Jurkat, Clone E6-1 (cell line): ENCODE measurements around the gene TMEM208.

Source experiments
- DNase-seq: peaks from one replicate; pipeline ENCODE4 v3.0.0-alpha.2; 2011; ENCODE audit warnings: low read depth, low spot score
- H3K4me3 ChIP-seq: 2 replicates; pipeline ENCODE4 v1.5.1; 2011; ENCODE audit warnings: mild to moderate bottlenecking, low read length, control low read depth, moderate library complexity

Gene TMEM208

DNA sequence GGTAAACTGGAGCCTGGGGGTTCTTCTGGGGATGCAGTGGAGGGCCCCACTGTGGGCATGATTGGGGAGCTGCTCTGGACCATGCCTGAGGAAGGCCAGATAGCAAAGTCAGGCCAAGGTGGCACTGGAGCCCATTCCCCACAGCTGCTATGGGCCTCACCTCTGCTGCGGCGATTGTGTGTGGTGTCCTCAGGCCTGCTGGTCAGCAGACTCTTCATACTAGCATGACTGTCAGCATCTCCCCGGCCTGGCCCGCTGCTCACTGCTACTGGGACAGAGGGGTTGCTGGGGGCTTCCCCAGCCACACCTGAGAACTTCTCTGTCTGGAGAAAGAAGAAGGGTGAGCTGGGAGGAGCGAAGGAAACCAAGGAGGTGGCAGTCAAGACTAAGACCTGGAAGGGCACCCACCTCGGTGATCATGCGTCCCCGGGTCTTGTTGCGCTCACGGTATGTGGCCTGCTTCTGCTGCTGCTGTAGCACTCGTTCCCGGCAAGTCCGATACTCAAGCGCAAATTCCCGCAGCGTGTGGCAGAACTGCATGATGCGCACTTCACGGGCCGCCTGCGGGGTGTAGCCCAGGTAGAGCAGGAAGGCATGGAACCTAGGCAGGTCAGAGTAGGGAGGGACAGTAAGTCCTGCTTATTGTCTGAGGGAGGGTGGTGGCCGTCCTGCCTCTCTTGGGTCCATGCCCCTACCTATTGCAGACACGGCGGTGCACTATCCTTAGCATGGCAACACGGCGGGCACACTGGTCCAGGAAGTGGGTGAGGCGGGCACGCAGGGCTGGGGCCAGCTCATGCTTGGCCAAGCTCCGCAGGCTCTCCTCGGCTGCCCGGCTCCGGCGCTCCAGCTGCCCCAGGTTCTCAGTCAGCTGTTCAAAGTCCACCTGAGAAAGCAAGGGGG lies 3.2 kb downstream of the TMEM208 start:
- no peak for DNase-seq
- no peak overlapping the region for H3K4me3 ChIP-seq

DNA sequence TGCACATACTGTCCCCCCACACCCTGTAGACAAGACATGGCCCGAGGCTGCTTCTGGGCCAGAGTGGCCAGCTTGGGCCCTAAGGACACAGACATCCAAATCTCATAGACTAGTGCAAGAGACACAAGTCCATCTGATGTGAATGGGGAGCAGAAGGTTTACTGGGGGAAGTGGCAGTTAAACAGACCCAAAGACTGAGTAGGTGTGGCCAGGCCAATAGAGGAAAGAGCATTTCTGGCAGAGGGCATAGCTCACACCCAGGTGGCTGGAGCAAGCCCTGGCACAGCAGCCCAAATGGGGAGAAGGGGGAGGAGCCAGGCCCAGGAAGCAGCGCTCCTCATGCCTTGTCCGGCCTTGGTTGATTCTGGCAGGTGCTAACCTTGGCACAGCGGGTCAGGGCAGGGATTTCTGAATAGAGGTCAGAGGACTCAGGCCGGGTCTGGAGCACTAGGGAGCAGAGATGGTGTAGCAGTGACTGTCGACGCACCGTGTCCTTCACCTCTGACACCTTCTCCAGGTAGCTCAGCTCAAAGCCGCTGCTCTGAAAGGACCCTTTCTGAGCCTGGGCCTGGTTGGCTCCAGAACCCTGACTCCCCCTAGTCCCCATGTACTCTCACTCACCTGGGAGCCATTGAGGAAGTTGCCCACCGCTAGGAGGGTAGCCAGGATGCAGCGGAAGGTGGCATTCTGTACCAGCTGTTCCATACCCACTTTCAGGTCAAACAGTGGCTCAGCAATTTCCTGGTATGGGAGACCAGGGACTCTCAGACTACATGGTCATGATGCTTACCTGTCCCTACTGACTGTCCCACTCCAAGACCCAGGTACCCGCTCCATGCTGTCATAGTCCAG lies 4.1 kb downstream of the TMEM208 start:
- DNase-seq, result no peak
- H3K4me3 ChIP-seq, result no peak overlapping the region

DNA sequence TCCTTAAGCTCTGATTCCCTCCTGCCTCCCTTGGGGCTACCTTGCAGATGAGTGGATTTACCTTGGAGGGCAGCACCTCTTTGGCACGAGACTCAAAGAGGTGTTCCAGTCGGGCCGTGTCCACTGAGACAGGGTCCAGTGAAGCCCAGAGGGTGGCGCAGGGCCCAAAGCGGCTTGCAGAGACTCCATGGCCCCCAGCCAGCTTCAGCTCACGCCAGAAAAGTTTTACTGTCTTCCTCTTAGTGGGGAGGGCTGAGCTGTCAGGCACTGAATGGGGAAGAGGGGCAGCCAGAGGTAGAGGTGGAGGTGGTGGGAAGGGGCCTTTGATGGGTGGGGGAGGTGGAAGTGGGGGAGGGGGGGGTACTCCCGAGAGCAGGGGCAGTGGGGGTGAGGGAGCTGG lies 6.7 kb downstream of the TMEM208 start:
- DNase-seq, result no peak
- no peak overlapping the region for H3K4me3 ChIP-seq

DNA sequence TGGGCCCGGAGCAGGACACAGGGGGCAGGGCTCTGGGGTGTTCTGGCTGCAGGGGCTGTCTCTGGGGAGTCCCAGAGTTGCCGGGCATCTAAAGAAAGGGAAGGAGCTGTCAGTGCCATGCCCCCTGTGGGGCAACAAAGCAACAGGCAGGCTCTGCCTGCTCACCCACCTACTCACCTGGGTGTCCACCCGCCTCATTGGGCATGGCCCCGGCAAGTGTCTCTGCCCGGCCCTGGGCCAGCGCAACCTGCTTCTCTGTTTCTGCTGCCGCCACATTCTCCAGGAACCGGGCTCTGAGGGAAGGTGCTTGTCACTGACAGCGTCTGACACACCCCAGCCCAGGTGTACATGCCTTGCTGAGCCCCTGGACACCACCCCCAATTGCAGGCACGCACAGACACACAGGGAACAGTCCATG lies 7.3 kb downstream of the TMEM208 start:
- H3K4me3 ChIP-seq, result no peak overlapping the region
- DNase-seq, result no peak

DNA sequence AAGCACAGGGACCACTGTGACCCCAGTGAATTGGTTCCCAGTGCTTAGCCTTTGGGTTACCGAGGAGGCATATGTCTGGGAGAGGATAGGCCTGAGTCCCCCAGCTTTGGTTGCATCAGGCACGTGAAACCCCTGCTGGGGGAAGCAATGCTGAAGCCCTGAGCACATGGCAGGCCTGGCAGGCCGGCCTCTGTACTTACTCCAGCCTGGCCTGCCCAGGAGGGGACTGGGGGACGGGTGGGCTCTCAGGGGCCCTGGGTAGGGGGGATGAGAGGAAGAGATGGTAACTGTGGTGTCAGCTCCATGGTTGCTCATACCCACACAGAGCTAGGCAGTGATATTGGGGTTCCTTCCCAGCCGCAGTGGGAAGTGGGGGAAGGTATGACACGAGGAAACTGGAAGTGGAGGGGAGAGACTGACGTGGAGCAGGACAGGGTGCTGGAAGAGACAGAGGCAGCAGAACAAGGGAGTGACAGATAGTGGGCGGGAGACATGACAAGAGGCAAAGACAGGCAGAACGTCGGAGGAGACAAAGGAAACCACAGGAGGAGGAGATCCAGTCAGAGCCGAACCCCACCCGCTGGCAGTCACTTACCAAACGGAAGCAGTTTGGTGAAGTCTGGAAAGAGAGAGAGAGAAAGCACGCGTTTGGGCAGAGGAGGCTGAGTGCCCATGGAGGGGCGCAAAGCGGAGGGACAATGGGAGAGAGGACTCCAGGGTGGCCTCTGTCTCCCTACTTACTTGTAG lies 9.1 kb downstream of the TMEM208 start:
- H3K4me3 ChIP-seq, result peak overlapping the region; percentile 65
- DNase-seq, result peak; percentile 94

DNA sequence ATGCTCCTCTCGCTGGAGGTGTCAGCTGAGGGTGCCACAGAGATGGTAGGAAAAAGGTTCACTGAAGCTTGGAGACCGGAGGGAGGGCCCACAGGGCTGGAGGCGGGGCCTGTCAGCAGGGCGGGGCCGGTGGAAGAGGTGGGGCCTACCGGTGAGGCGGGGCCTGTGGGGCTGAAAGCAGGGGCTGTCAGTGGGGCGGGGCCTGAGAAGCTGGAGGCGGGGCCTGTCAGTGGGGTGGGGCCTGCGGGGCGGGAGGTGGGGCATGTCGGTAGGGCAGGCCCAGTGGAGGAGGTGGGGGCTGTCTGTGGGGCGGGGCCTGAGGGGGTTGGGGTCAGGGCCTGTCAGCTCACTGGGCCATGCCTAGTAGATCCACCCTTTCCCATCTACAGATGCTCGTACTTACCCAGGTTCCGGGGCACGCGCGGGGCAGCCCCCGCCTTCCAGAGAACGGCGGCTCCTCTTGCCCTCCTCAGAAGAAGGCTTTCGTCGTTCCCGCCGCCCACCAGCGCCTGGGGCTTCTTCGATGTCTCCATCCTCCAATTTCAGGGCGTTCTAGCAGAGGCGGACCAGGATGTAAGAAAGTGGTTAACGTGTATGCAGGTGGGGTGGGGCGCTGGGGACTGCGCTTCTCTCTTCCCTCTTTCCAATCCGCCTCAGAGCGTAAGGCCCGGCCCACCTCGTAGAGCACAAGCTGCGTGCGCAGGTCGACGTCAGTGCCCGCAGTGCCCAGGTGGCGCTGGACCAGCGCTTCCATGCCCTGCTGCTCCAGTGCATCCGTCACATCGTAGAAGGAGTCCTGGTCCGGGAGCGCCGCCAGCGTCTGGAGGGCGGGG lies 9.8 kb downstream of the TMEM208 start:
- DNase-seq, result peak; percentile 81
- H3K4me3 ChIP-seq, result peak overlapping the region; percentile 65

DNA sequence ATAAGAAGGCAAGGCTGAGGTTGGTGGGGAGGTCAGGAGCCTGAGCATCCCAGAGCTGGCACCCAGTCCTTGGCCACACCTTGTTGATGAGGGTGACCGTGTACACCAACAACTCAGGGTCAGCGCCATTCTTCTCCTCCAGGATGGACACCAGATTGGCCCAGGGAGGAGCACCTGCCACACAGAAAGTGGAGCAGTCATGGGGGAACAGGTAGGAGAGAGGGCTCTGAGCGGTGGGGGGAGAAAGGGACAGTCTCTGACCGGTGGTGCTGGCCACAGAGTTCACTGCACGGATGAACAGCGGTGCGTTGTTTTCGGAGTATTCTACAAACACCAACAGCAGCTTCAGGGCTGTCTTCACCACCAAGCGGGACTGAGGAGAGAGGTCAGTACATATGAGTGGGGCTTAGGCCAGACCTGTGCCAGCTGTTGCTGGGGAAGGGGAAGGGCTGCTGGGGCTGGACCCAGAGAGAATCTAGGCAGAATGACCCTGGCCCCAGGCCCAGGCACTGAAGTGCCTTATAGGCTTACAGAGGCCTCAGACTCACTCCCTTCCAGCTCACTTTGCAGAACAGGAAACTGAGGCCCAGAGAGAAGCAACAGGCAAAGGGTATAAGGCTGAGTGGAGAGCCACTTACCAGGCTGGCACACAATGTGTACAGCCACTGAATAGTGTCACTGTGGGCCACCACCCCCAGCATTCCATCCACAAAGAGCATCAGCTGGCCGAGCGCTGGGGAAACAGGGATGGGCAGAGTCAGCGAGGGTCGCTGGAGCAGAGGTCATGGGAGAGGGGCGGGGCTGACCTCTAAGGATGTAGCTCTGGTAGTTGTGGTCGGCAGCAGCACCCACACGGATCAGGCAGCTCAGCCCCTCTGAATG lies 10.7 kb downstream of the TMEM208 start:
- H3K4me3 ChIP-seq, result no peak overlapping the region
- no peak for DNase-seq

DNA sequence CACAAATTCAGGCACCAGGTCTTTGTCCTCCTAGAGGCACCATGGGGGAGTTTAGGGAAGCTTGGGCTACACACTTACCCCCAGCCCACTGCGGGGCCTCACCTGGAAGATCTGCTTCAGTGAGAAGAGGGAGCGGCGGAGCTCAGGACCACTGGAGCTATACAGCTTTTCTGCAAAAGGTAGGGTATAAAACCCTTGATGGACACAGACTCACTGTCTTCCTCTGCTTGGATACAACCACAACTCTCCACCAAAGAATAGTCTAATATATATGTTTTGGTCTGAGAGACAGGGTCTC lies 11.3 kb downstream of the TMEM208 start:
- no peak overlapping the region for H3K4me3 ChIP-seq
- DNase-seq, result no peak

DNA sequence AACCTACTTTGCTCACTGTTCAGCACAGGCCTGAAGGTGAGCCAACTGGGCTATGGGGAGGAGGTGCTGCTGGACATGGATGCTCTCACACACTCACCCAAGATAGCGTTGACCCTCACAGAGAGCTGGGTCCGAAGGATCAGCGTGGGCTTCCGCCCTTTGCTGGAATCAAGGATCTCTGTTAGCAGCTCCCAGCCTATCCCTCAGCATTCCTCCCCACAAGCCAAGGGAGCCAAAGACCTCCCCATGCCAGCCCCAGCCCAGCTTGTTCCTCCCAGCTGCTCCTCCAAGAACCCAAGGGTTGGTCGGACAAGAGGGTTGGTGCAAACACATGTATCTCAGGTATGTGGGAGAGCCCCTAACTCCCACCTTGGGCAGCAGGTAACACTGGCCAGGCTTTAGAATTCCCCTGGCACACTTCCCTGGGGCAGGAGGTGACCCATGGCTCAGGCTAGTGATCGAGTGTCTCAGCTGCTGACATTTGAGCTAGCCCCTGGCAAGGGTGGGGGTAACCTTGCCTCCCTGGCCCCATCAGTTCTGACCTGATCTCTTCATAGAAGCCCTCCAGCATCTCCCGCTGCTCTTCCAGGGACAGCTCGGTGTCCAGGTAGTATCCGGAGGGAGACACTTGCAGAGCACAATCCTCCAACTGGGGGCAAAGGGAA lies 12.0 kb downstream of the TMEM208 start:
- no peak overlapping the region for H3K4me3 ChIP-seq
- DNase-seq, result no peak

DNA sequence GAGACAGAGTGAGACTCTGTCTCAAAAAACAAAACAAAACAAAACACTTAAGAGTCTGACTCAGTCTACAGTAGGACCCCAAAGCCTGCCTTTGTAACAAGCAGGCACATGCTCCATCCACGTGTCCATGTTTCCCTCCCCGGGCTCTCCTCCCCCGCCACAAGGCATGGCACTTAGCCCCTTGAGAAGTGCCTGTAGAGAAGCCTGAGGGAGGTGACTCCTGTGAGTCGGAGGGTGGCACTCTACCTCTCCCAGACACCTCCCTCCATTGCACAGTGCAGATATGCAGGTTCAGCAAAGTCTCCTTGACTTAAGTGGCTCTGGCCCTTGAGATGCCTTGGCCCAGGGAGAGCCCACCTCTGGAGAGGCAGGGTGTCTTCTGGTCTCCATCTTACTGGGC lies 13.6 kb downstream of the TMEM208 start:
- no peak for DNase-seq
- H3K4me3 ChIP-seq, result no peak overlapping the region

DNA sequence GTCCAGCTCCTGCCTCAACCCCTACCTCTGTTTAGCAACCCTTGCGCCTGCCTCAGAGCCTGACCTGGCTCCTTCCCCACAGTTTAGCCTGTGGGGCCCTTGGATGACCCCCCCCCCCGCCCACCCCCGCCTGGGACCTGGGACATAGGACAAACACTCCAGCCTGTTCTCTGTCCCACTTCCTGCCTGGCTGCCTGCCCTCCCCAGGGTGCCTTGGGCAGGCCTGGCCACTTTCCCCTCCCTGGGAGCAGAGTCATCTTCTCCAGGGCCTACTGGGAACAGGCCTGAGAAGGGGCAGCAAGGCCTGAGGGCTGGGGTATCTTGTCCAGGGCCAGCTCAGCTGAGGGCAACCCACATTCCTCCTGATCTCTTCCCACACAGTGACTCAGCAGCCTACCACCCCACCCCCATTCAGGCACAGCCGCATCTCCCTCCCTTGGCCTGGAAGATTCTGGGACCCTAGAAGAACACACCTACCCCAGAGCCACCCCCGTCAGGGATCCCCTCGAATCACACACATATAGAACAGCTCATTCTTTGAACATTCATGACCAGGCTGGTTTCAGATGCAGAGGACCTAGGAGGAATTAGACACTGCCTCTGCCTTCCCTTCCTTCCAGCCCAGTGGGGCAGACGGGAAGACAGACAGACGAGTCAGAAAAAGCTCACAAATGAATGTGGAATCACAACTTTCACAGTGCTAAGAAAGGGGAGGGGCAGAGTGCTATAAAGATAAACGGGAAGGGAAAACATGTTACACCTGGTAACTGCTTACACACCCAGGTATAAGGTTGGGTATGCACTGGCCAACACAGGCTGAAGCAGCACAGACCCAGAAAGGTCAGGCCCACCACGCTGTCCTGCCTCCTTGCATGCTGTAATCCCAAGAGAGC lies 14.3 kb downstream of the TMEM208 start:
- no peak overlapping the region for H3K4me3 ChIP-seq
- DNase-seq, result no peak

DNA sequence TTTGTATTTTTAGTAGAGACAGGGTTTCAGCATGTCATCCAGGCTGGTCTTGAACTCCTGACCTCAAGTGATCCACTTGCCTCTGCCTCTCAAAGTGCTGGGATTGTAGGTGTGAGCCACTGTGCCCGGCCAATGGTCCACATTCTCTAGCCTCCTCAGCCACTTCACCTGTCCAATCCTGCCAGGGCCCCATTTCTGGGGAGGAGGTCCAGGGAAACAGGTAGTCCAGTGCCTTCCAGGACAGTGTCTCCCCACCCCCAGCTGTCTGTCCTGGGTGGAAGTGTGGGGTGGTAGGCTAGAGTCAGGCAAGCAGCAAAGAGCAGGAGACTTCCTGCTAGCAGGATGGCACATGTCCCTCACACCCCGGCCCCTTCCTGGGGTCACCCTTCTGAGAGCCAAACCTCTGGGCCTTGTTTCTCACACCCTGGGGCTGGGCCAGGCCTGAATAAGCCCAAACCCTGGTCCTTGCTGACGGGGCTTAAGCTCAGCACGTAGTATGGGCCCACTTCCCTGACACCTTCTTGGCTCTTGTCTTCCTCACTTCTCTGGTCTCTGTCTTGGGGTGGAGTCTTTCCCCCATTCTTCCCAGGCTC lies 15.3 kb downstream of the TMEM208 start:
- no peak for DNase-seq
- H3K4me3 ChIP-seq, result no peak overlapping the region

DNA sequence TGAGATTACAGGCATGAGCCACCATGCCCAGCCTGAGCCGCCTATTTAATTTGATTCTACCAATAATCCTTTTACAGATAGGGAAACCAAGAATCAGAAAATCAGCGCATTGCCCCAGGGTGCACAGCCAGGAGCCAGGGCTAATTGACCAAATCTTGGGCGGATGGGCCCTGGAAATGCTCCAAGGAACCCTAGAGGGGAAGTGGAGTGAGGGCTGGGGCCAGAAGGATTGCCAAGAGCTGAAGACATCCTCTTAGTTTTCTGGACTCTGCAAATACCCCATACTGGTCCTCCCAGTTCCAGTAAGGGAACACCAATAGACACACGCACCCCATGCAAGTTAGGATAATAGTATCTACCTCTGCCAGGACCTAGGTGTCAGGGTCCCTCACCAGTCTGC lies 16.6 kb downstream of the TMEM208 start:
- no peak overlapping the region for H3K4me3 ChIP-seq
- no peak for DNase-seq

DNA sequence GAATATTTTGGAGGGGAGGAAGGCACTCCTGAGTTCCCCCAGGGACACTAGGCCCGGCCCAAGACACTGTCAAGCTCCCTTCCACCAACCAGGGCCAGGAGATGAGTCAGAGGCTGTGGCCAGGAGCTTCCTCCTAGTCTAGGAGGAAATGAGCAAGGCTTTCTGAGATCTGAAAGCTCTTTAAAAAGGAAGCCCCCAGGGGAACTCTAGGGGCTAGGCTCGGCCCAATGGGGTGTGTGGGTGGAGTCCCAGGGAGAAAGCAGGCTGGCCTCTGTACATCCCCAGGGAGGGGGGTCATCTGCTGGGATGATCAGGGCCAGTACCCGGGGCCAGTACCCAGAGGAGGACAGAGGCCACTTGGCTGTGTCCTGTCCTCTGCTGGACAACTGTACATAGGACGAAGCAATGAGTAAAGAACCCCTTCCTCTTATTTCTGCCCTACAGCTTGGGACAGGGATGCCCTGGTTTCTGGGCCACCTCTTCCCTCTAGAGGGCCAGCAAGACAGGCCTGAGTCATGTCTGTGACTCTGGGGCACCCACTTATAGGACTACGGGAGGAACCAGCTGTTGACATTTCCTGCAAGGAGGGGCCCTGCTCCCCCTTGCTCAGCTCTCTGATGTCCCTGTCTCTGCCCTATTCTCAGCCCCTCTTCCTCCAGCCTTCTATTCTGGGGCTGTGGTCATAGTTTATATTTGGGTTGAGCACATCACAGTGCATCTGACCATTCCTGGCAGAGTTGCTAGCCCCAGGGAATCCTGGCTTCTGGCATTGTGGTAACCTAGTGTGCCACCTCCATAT lies 17.7 kb downstream of the TMEM208 start:
- DNase-seq, result peak; percentile 74
- H3K4me3 ChIP-seq, result peak overlapping the region; percentile 21

DNA sequence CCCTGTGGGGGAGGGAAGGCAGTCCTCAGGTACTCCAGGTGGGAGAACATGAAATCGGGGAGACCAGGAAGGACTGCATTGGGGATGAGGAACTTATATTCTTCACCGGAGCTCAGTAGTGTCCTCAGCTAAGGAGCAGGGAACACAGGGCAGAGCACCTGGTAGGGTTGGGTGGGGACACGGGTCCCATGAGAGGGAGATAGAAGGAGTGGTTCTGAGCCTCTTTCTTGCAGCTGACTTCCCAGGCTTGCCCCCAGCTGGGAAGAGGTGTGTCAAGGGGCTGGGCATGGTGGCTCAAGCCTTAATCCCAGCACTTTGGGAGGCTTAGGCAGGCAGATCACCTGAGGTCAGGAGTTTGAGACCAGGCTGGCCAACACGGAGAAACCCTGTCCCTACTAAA lies 18.3 kb downstream of the TMEM208 start:
- DNase-seq, result no peak
- H3K4me3 ChIP-seq, result no peak overlapping the region
